CD4-positive, alpha-beta T cell (primary cell): ENCODE measurements around the gene DNLZ. TPM values are rescaled to one million over a fixed set of nuclear protein-coding genes. Genes with fewer than 3 reads are reported as not detected.

ENCODE experiments used
- ATAC-seq: fragments of 200-7000 bp; cut with Tn5 transposase; one replicate; pipeline ENCODE4 v1.10.0; 2022; ENCODE audit warnings: mild to moderate bottlenecking; ENCODE audit not compliant: poor library complexity
- CTCF ChIA-PET: fragments of 350-600 bp; sonication (Branson Sonifier 250); formaldehyde crosslinking; loops from one replicate; lab custom pipeline; 2021; ENCODE audit warnings: antibody characterized with exemption, inconsistent platforms; lab: Charles Lee
- POLR2A ChIA-PET: fragments of 350-600 bp; sonication (Branson Sonifier 250); formaldehyde crosslinking; loops from one replicate; lab custom pipeline; 2021; ENCODE audit warnings: antibody characterized with exemption, inconsistent platforms; lab: Charles Lee
- DNase-seq, 14 experiments: peaks; one replicate each; pipeline ENCODE4 v3.0.0-alpha.2; 2013 to 2020; ENCODE audit warnings: mixed read lengths in 2 of 14
- H3K27ac ChIP-seq, 2 donors: one replicate each; pipeline versions ENCODE4 v1.5.1 to v1.7.0; 2013; ENCODE audit warnings: low read length in 2 of 2, low read depth in 1 of 2, mild to moderate bottlenecking in 1 of 2
- H3K27me3 ChIP-seq, 2 experiments: 1 replicate in 1 of 2; 2 replicates in 1 of 2; pipeline versions ENCODE4 v1.6.1 to v1.7.0; 2013; ENCODE audit warnings: low read length in 2 of 2, control low read depth in 1 of 2, mild to moderate bottlenecking in 1 of 2, moderate library complexity in 1 of 2; ENCODE audit not compliant: insufficient read depth in 2 of 2, control insufficient read depth in 1 of 2
- H3K36me3 ChIP-seq: one replicate; pipeline ENCODE4 v1.6.1; 2013; ENCODE audit warnings: low read length, control low read depth; ENCODE audit not compliant: insufficient read depth
- H3K4me1 ChIP-seq: one replicate; pipeline ENCODE4 v1.6.1; 2013; ENCODE audit warnings: low read length, control low read depth; ENCODE audit not compliant: insufficient read depth
- H3K4me3 ChIP-seq: one replicate; pipeline ENCODE4 v1.5.1; 2013; ENCODE audit warnings: mild to moderate bottlenecking, low read length, moderate library complexity
- H3K9me3 ChIP-seq, 2 experiments: 1 replicate in 1 of 2; 2 replicates in 1 of 2; pipeline versions ENCODE4 v1.6.1 to v1.7.0; 2013; ENCODE audit warnings: low read length in 2 of 2, mild to moderate bottlenecking in 2 of 2, control low read depth in 1 of 2, moderate library complexity in 1 of 2; ENCODE audit not compliant: control insufficient read depth in 1 of 2, insufficient read depth in 1 of 2
- H3K27ac Mint-ChIP-seq: one replicate; pipeline ENCODE4 v1.8.0; 2020; ENCODE audit warnings: mixed read lengths
- H3K27me3 Mint-ChIP-seq: one replicate; pipeline ENCODE4 v1.8.0; 2021; ENCODE audit warnings: mixed read lengths
- H3K36me3 Mint-ChIP-seq: one replicate; pipeline ENCODE4 v1.8.0; 2021; ENCODE audit warnings: low read depth, mixed read lengths
- H3K4me1 Mint-ChIP-seq: one replicate; pipeline ENCODE4 v1.8.0; 2021; ENCODE audit warnings: low read depth, mixed read lengths
- H3K4me3 Mint-ChIP-seq: one replicate; pipeline ENCODE4 v1.8.0; 2020; ENCODE audit warnings: mild to moderate bottlenecking, mixed read lengths
- H3K9me3 Mint-ChIP-seq: one replicate; pipeline ENCODE4 v1.8.0; 2020; ENCODE audit warnings: mixed read lengths
- intact Hi-C, 2 experiments: fragments of 100-400 bp; cut with DNase I in 1 of 2; cut with micrococcal nuclease in 1 of 2; formaldehyde crosslinking; loops; one replicate each; pipeline versions ENCODE4 v1.15.1 to v1.9.0; 2023 to 2025; cut with DNase I, micrococcal nuclease
- total RNA-seq, 174 experiments: library from RNA in 2 of 174; stranded (reverse) in 2 of 174; gene quantifications; one replicate each; pipeline ENCODE4 v1.2.3 and lab custom pipeline; 2021 to 2026
- TF ChIP-seq, protein P1 (sequence below): fragments of 200-600 bp; IDR thresholded peaks from one replicate; pipeline ENCODE4 v1.8.0; 2022; ENCODE audit warnings: antibody characterized with exemption, mild to moderate bottlenecking

The DNLZ gene
- total RNA-seq, 2 experiments from 2014 or later, result 15.4 to 17.0 TPM

DNA sequence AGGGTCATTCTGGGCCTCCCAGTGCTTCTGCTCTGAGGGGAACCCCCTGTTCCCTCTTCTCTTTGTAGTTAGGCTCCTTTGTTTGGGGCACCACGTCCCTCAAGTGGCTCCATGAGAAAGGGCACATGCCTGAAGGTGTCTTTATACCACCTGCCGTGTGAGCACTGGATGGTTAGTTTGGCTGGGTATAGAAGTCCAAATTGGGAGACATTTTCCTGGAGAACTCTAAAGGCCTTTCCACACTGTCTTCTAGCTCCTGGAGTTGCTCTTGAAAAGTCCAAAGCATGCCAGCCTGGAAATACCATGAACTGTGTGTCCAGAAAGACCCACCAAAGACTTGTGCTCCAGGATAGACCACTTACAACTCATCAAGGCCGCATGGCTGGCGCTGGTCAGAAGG lies 48.6 kb downstream of the DNLZ start:
- DNase-seq (no peak), ATAC-seq (no peak)
- Mint-ChIP-seq H3K4me1 (no peaks in the 10 kb centered on the region), H3K9me3 (no peaks in the 10 kb centered on the region), H3K27me3 (peaks cover 4% of the 10 kb centered on the region), H3K4me3 (no peak overlapping the region), H3K36me3 (no peaks in the 10 kb centered on the region), H3K27ac (no peak overlapping the region)
- Histone ChIP-seq H3K4me3 (no peak overlapping the region), H3K27me3 (peaks cover 12 to 13% of the 10 kb centered on the region in 2 experiments), H3K9me3 (peaks cover 3 to 24% of the 10 kb centered on the region in 2 experiments), H3K27ac (no peak overlapping the region), H3K36me3 (no peaks in the 10 kb centered on the region), H3K4me1 (peaks cover 9% of the 10 kb centered on the region)
- intact Hi-C loops, result no loop called here
- POLR2A ChIA-PET, result no interaction called here
- TF ChIP-seq, protein P1, sequence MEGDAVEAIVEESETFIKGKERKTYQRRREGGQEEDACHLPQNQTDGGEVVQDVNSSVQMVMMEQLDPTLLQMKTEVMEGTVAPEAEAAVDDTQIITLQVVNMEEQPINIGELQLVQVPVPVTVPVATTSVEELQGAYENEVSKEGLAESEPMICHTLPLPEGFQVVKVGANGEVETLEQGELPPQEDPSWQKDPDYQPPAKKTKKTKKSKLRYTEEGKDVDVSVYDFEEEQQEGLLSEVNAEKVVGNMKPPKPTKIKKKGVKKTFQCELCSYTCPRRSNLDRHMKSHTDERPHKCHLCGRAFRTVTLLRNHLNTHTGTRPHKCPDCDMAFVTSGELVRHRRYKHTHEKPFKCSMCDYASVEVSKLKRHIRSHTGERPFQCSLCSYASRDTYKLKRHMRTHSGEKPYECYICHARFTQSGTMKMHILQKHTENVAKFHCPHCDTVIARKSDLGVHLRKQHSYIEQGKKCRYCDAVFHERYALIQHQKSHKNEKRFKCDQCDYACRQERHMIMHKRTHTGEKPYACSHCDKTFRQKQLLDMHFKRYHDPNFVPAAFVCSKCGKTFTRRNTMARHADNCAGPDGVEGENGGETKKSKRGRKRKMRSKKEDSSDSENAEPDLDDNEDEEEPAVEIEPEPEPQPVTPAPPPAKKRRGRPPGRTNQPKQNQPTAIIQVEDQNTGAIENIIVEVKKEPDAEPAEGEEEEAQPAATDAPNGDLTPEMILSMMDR, result no peak
- CTCF ChIA-PET, result no interaction called here

DNA sequence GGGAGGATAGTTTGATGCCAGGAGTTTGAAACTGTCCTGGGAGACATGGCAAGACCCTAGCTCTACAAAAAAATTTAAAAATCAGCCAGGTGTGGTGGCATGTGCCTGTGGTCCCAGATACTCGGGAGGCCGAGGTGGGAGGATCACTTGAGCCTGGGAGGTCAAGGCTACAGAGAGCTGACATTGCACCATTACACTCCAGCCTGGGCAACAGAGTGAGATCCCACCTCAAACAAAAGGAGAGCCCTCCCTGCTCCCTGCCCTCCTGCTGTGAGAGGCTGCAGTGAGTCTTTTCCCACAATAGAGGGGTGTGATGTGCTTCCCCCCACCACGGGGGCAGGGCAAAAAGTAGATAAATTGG lies 49.5 kb downstream of the DNLZ start:
- H3K27ac ChIP-seq, result no peak overlapping the region

DNA sequence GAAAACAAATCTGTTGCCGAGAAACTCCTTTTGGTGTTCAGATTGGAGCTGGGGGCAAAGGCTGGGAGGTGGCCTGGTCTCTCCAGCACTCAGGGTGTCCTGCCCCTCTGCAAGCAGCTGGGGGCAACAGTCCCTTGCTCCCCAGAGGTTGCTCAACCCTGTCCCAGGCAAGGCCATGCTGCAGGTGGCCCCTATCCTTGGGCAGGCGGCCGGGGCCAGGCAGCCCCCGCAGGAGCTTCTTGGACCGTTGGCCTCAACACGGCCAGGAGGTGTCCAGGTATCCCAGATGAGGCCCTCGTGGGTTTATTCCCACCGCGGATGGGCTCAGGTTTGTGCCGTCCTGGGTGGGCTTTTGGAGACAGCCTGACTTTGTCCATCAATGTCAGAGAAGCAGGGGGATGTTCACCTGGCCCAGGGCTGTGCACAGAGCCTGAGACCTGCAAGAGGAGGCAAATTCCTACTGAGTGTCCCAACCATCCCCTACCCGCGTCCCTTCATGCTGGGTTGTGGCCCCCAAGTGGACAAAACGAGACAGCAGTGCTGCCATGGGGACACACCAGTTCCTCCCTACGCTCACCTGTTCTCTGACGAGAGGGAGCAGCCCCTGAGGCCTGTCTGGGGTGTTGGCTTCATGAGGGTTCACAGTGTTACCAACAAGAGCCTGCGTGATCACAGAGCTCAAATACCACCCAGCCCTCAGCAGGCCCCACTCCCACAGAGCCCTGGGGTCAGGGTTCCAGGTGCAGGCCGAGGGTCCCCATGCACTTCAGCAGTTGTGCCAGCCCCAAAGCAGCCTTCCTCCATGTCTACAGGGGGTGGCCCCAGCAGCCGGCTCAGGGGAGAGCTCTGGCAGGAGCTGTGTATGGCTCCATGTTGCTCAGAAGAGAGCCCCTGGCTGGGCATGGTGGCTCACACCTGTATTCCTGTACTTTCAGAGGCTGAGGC lies 50.2 kb downstream of the DNLZ start:
- Mint-ChIP-seq H3K27me3 (peaks cover 4% of the 10 kb centered on the region), H3K4me3 (no peak overlapping the region), H3K36me3 (no peaks in the 10 kb centered on the region), H3K4me1 (no peaks in the 10 kb centered on the region), H3K9me3 (no peaks in the 10 kb centered on the region), H3K27ac (no peak overlapping the region)
- CTCF ChIA-PET, result interaction anchor here (1.3 kb wide), 1 partner anchor 50 kb away, joined by 5 read pairs; the partner anchor contains the start of gene DNLZ
- peaks cover 9% of the 10 kb centered on the region for H3K4me1 ChIP-seq
- no peaks in the 10 kb centered on the region for H3K36me3 ChIP-seq
- H3K27me3 ChIP-seq, result peaks cover 20 to 22% of the 10 kb centered on the region in 2 experiments
- intact Hi-C loops, result no loop called here
- no peak overlapping the region for H3K4me3 ChIP-seq
- ATAC-seq, result no peak
- H3K9me3 ChIP-seq, result peaks cover 3 to 24% of the 10 kb centered on the region in 2 experiments
- TF ChIP-seq, protein P1, result no peak
- no peak for DNase-seq
- POLR2A ChIA-PET, result no interaction called here
- H3K27ac ChIP-seq, result no peak overlapping the region

More for the DNA sequence above, 49.5 kb downstream of the DNLZ start:
- Histone ChIP-seq H3K27me3 (peaks cover 20 to 22% of the 10 kb centered on the region in 2 experiments), H3K4me1 (peaks cover 9% of the 10 kb centered on the region), H3K4me3 (no peak overlapping the region), H3K9me3 (peaks cover 3 to 24% of the 10 kb centered on the region in 2 experiments), H3K36me3 (no peaks in the 10 kb centered on the region)
- ChIA-PET POLR2A (no interaction called here), CTCF (no interaction called here)
- Mint-ChIP-seq H3K36me3 (no peaks in the 10 kb centered on the region), H3K9me3 (no peaks in the 10 kb centered on the region), H3K27me3 (peaks cover 4% of the 10 kb centered on the region), H3K4me3 (no peak overlapping the region), H3K4me1 (no peaks in the 10 kb centered on the region), H3K27ac (no peak overlapping the region)
- TF ChIP-seq, protein P1, result no peak
- ATAC-seq (no peak), DNase-seq (no peak)
- intact Hi-C loops, result no loop called here
